ENCODE results near the gene ERMN. TPM values are rescaled to one million over a fixed set of nuclear protein-coding genes. Genes with fewer than 3 reads are reported as not detected.
"Not testable (repeated sequence)": the region's sequence is repeated elsewhere in the genome, so short reads cannot be mapped to it uniquely, and the experiment has no call there.

Gene ERMN, protein sequence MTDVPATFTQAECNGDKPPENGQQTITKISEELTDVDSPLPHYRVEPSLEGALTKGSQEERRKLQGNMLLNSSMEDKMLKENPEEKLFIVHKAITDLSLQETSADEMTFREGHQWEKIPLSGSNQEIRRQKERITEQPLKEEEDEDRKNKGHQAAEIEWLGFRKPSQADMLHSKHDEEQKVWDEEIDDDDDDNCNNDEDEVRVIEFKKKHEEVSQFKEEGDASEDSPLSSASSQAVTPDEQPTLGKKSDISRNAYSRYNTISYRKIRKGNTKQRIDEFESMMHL
- polyA plus RNA-seq (ENCODE audit: insufficient read length in 3 of 3) = under 1 TPM; 0.06 to 0.24 (median 0.10) TPM

DNA sequence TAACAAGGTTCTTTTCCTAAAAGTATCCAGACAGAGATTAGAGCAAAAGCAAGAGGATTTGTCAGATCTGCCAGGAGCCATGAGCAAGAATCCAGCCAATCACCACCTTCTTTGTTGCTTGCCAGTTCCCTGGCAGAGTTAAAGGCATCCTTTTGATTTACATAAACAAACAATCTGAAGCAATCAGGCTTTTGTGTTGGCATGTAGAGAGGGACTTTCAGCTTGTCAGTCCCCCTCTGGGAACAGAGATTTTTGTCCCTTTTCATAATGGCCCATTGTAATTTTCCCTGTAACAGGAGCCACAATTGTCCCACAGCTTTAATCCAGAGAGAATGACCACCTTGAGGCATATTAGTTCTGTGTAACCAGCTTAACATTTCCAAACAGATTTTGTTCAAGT, at the start of gene ERMN:
TSS of gene ERMN (minus strand) at position 39 of the 400 bp plus-strand sequence. CDS start 182 bp downstream, outside the sequence.
- no peak for DNase-seq (ENCODE audit: low read depth in 3 of 3, low spot score in 2 of 3)

DNA sequence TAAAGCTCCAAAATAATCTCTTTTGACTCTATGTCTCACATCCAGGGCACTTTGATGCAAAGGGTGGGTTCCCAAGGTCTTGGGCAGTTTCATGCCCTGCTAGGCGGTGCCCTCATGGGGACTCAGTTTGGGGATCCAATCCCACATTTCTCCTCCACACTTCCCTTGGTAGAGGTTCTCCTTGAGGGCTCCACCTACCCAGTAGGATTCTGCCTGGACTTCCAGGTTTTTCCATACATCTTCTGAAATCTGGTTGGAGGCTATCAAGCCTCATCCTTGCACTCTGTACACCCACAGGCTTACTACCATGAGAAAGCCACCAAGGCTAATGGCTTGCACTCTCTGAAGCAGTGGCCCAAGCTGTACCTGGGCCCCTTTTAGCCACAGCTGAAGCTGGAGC, 49.8 kb upstream of the ERMN start:
- no peak for DNase-seq (ENCODE audit: low read depth in 3 of 3, low spot score in 2 of 3)

DNA sequence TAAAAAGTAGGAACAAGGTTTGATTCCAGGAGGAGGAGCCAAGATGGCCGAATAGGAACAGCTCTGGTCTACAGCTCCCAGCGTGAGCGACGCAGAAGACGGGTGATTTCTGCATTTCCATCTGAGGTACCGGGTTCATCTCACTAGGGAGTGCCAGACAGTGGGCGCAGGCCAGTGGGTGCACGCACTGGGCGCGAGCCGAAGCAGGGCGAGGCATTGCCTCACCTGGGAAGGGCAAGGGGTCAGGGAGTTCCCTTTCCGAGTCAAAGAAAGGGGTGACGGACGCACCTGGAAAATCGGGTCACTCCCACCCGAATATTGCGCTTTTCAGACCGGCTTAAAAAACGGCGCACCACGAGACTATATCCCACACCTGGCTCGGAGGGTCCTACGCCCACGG, 42.9 kb upstream of the ERMN start:
- DNase-seq (ENCODE audit: low read depth in 3 of 3, low spot score in 2 of 3) = not testable (repeated sequence)

DNA sequence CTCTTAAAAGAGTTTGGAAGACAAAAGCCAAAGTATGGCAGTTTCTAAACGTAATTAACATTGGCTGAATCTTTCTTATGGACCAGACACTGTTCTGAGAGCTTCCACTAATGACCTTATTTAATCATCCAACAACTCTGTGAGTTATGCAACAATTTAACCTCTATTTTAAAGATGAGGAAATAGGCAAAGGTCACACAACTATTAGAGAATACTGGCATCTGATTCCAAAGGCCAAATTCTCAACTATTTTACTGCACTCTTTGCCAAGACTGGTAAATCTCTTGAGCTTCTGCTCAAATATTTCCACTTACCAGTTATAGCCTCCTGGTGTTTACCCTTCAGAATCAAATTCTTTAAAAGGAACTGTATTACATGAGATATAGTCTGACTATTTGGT, 42.1 kb upstream of the ERMN start:
- DNase-seq (ENCODE audit: low read depth in 3 of 3, low spot score in 2 of 3) = no peak

DNA sequence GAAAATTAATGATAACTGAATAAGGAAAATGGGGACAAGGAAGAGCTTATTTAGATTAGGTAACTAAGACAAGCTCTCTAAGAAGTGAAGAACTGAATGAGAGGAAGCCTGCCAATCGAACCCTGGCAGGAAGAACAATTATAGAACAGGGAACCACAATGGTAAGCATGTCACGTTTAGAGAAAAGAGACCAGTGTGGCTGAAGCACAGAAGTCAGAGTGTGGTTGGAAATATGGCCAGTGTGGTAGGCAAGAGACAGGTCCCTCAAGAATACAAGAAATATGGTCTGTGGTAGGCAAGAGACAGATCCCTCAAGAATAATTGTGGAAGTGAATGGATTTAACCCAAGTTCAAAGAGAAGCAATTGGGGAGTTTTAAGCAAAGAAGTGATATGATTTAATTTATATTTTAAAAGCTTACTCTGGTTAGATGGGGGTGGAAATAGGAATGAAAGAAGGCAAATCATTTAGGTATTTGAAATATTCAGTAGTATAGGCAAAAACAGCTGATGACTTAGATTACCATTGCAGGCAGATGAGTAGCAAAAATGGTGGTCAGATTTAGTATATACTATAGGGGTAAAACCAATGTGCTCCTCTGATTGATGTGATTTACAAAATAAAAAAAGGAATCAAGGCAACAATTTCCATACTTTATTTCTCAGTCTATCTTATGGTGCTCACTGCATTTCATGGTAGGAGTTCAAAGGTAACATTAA, 38.8 kb upstream of the ERMN start:
- no peak for DNase-seq (ENCODE audit: low read depth in 3 of 3, low spot score in 2 of 3)

DNA sequence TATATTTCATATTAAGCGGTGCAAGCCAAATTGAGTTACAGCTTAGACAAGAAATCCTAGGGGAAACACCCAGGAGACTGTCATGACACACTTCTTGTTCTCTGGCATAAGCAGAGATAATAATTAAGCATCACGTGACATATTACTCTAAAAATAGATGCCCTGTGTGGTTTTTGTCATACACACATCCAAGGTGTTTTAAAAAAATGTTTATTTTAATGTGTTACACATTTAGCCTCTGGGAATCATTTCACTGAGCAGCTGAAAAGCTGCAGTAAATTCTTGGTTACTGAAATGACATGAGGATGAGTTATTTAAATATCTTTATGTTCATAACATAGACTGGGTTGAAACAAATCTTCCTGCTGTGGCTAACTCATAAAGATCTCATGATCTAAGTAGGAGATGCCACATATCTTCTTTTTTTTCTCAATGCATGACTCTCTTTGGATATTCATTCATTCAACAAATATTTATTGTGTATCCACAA, 38.0 kb upstream of the ERMN start:
- DNase-seq (ENCODE audit: low read depth in 3 of 3, low spot score in 2 of 3) = no peak

DNA sequence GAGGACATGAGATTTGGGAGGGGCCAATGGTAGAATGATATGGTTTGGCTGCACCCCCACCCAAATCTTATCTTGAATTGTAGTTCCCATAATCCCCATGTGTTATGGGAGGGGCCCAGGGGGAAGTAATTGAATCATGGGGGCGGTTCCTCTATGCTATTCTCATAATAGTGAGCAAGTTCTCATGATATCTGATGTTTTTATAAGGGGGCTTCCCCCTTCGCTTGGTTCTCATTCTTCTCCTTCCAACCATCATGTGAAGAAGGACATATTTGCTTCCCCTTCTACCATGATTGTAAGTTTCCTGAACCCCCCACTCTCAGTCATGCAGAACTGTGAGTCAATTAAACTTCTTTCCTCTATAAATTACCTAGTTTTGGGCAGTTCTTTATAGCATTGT, 37.0 kb upstream of the ERMN start:
- DNase-seq (ENCODE audit: low read depth in 3 of 3, low spot score in 2 of 3) = no peak

DNA sequence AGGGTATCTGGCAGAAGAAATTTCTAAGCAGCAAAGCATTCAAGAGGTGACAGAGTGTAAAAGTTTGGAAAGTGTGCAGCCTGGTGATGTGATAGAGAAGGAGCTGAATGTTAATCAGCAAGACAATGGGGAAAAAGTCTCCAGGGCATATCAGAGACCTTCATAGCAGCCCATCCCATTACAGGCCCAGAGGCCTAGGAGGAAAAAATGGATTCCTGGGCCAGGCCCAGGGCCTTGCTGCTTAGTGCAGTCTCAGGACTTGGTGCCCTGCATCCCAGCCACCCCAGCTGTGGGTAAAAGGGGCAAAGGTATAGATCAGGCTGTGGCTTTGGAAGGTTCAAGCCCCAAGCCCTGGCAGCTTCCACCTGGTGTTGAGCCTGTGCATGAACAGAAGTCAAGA, 35.9 kb upstream of the ERMN start:
- DNase-seq (ENCODE audit: low read depth in 3 of 3, low spot score in 2 of 3) = no peak

DNA sequence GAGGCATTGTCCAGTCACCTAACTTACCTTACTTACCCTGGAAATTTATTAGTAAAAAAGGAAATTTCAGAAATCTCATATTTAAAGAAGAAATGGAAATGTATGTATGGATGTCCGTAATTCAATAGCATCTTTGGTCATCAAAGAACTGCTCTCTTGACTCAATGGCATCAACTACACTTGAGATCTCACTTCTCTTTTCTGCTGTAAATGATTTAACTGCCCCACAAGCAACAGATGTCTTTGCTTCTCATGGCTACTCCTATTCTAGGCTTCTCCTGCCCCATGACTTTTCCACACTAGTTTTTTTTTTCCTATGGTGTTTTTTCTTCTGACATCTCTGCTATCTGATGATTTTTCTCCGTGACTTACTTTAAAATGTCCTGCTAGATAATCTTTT, 34.0 kb upstream of the ERMN start:
- no peak for DNase-seq (ENCODE audit: low read depth in 3 of 3, low spot score in 2 of 3)

DNA sequence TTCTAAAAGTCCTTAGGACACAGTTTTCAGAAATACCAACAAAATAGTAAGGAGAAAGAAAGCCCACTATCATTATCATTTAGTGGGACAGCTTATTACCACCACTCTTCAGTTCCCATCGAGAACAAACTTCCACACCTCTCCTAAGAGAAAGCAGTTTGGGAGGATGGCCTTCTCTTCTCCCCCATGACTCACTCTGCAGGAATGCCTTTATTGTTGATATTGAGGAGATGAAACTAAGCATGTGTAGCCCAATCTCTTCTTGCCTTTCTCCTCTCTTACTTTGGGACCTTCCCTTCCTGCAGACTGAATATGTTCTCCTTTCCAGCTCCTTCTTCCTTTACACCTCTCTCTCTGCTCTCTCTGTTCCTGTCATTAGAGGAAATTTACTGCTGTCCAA, 30.0 kb upstream of the ERMN start:
- no peak for DNase-seq (ENCODE audit: low read depth in 3 of 3, low spot score in 2 of 3)

DNA sequence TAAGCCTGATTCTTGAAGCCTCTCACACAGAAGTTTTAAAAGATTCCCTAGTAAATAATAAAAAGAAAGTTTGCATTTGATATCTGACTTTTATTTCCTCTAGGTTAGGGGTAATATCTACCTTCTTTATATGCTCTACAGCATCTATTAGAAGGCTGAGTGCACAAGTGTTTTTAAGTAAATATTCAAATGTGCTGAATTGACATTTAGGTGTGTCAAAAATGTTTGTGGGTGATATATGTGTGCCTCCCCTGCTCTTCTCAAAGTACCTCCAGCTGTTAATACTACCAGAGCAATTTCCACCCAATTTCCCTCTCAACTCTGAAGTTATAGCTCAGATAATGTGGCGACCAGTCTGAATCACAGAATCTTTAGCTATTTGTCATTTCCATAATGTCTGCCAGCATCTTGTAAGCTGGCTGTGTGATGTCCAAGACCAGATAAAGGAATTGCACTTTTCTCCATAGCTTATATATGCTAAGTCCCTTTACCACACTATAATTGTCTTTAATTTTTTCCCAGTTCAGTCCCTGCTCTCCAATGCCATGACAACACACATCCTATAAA, 24.4 kb upstream of the ERMN start:
- no peak for DNase-seq (ENCODE audit: low read depth in 3 of 3, low spot score in 2 of 3)

DNA sequence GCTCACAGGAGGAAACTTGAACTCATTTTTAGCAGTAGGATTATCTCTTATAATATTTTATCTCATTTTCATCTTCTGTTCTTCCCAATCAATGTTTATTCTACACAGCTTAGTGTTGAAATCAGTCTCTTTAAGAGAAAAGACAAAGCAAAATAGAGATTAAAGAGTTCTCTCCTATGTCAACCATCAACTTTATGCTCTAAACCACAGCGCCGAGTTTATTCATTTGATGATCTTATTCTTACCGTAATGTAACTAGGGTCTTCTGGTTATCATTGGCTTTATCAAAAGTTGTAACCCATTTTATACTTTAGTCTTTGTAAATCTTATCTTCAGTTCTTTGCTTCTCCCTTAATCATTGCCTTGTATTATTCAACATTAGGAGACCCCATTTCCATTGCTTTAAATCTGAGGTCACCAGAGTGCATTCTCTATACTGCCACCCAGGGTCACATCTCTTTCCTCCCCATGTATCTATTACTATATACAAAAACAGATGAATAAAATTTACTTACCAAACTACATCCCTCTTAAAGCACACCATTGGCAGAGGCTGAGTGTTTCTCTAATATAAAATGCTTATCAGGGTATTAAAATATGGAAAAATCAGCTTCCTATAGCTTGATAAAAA, 22.8 kb upstream of the ERMN start:
- no peak for DNase-seq (ENCODE audit: low read depth in 3 of 3, low spot score in 2 of 3)

DNA sequence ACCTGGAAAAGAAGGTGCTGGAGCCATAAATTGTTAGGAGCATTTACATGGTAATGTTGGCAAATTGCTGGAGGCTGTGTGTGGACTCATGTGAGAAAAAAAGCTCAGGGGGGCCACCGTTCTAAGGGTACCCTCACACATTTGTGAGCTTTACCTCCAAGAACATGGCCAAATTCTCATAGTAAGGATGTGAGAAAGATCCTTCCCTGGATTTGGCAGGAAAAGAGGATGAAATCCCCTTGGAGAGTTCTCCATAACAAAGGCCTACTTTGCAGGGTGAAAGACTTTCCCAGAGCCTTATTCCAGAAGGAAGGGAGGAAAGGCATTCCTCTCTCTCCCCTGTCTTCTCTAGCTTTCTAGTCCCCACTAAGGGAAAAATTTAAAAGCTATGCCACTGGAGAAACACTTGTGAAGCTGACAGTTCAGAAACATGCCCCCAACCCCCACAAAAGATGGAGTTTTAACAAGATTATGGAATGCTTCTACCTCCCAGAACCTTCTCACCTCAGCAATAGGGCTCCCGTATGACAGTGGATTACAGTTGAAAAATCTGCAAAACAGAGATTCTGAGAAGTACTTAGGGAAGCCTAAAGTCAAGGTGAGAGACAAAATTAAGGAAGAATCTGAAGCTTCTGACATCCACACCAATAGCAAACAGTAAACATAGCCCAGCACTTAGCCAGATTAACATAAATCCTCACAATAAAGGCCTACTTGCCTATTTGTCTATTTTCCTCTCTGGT, 20.2 kb upstream of the ERMN start:
- DNase-seq (ENCODE audit: low read depth in 3 of 3, low spot score in 2 of 3) = no peak

DNA sequence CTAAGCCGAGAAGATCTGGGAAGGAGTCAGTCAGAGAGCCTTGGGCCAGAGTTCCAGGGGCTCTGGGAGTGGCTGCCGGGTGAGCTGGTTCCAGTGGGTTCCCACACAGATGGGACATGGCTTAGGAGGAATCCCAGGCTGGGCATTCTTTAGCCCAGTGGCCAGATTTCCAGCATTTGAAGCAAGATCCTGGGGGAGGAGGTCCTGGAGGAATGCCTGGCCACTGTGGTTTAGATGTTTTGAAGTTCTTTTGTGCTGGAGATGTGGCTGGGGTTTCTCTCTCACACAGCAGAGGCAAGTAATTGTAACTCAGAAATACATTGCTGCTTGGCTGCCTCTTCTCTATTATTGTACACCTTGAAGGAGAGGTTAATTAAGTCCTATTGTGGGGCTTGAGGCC, 15.8 kb upstream of the ERMN start:
- DNase-seq (ENCODE audit: low read depth in 3 of 3, low spot score in 2 of 3) = not testable (repeated sequence)

DNA sequence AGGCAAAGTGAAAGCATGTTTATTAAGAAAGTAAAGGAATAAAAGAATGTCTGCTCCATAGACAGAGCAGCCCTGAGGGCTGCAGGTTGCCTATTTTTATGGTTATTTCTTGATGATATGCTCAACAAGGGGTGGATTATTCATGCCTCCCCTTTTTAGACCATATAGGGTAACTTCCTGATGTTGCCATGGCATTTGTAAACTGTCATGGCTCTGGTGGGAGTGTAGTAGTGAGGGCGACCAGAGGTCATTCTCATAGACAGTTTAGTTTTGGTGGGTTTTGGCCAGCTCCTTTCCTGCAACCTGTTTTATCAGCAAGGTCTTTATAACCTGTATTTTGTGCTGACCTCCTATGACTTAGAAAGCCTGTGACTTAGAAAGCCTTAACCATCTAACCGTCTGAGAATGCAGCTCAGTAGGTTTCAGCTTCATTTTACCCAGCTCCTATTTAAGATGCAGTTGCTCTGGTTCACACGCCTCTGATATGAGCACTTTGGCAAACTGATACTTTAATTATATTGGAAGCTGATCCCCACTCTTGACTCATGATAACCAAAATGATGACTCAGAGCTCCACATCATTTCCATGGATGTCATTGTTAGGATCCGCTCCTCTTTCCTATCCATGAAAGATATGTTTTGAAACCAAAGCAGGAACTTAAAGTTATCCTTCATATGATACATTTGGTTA, 14.5 kb upstream of the ERMN start:
- DNase-seq (ENCODE audit: low read depth in 3 of 3, low spot score in 2 of 3) = no peak

DNA sequence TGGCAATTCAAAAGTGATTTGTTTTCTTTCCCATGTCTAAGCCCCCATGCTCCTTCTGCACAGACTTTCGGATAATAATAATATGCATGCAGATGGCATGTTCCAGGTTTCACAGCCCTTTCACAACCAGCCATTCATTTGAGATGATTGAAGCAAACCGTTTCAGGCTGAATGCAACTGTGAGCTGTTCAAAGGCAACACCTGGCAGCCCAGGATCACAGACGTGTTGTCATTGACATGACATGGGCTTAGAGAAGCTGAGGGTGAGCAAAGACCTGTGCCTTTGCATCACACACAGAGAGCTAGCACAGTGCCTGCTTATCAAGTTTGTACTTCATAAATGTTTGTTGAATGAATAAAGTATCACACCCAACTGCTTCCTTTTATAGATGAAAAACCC, 12.4 kb upstream of the ERMN start:
- DNase-seq (ENCODE audit: low read depth in 3 of 3, low spot score in 2 of 3) = no peak

DNA sequence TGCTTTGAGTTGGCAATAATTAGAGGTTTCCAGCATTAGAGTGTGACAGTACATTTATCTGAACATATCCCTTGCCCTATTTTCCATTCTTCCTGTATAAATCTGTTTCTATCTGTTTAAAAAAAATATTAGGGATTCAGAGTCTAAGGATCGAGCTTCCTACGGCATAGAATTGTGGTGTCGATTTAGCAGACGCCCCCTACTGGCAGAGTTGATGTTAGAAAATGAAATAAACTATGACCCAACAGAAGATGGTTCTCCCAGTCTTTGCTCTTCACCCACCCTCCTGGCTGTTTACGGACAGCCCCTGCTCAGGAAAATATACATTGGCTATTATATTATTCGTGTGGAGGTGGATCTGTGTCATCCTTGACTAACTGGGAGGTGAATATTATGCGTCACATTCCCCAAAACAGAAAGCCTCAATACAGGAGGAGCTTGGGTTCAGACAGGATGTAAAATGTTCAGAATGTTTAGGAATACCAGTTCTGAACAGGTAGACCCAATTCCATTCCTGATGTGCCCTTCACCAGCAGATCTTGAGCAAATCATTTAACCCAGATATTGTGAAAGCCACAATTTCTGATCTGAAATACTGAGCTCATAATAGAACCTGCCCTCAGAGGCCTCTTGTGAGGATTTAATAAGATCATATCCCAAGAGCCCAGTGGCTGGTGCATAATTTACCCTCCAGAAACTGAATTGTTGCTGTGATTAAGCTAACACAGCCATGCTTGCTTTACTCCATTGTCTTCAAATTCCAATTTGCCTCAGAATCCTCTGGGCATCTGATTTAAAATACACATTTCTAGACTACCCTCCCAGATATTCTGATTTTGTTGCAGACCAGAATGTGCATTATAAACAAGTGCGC, 10.8 kb upstream of the ERMN start:
- DNase-seq (ENCODE audit: low read depth in 3 of 3, low spot score in 2 of 3) = no peak

DNA sequence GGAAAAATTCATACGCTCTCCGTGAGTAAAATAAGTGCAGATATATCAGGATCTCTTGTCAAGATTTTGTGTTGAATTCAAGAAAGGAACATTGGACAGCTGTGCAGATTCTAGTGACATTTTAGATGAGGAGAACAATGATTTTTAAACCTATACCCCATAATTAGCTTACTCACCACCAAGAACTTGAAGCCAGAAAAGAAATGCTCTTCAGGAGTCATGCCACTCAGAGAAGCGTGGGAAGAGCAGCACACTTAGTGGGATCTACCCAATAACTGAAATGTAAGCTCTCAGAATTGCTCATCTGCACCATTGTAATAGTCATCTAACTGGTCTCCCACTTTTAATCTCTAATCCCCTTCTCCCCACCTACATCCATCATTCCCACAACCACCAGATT, 9.2 kb upstream of the ERMN start:
- DNase-seq (ENCODE audit: low read depth in 3 of 3, low spot score in 2 of 3) = no peak

DNA sequence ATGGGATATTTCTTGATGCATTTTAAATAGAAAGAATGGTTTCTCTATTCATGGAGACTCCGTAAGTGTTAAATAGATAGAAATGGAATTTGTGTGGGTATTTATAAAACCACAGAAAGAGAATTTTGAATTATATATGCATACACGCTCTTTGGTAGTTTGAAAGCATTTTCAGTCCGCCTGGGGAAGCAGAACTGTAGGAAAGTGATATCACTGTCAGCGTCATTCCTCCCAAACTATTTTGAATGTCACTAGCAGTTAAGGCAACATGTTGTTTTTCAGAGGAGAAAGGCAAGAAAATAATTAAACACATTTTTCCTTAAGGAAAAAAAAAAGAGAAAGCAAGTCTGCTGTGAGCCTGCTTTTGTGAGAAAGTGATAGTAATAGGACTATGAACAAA, 8.7 kb upstream of the ERMN start:
- no peak for DNase-seq (ENCODE audit: low read depth in 3 of 3, low spot score in 2 of 3)

Data from right renal cortex interstitium (tissue), 3 donors.